Uterus (tissue), 2 donors: ENCODE measurements around the gene EEFSEC.

ENCODE experiments used
- POLR2A ChIP-seq, 2 donors: fragments of 450-650 bp; IDR thresholded peaks; one replicate each; pipeline ENCODE4 v1.6.1; 2016; ENCODE audit warnings: antibody characterized with exemption in 2 of 2, mild to moderate bottlenecking in 1 of 2, moderate library complexity in 1 of 2
- TF ChIP-seq, protein P1 (sequence below), 4 experiments: fragments of 200-600 bp in 2 of 4; fragments of 450-650 bp in 2 of 4; sonication (generic) in 2 of 4; IDR thresholded peaks; one replicate each; pipeline ENCODE4 v1.5.1; 2016 to 2019; ENCODE audit warnings: antibody characterized with exemption in 4 of 4, mild to moderate bottlenecking in 2 of 4, moderate library complexity in 1 of 4

DNA sequence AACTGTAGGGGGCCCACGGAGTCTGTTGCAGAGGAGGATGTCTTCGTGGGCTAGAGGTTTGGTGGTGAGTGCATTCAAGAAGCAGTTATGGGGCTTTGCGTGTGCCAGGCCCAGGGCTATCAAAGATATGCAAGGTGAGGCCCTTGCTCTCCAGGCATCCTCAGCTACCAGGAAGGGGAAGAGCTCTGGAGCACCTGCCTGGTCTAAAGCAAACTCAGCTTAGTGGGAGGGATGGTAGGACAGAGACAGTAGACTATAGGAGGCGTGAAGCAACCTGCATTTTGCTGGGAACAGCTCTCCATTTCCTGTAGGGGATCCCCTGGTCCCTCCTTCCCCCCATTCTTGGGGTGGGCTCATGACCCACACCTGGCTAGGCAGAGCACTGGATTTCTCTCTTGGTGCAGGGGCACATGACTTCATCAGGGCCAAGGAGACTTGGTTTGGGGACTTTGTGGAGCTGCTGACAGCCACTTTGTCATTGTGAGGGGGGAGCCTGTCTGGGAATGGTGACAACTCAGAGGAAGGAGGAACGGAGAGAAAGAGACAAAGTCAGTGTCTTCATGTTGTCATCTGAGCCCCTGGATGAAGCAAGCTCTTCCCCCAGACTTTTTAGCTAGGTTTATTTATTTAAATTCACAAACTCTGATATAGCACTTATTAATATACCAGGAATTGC, 8.6 kb upstream of the EEFSEC start:
- TF ChIP-seq, protein P1, sequence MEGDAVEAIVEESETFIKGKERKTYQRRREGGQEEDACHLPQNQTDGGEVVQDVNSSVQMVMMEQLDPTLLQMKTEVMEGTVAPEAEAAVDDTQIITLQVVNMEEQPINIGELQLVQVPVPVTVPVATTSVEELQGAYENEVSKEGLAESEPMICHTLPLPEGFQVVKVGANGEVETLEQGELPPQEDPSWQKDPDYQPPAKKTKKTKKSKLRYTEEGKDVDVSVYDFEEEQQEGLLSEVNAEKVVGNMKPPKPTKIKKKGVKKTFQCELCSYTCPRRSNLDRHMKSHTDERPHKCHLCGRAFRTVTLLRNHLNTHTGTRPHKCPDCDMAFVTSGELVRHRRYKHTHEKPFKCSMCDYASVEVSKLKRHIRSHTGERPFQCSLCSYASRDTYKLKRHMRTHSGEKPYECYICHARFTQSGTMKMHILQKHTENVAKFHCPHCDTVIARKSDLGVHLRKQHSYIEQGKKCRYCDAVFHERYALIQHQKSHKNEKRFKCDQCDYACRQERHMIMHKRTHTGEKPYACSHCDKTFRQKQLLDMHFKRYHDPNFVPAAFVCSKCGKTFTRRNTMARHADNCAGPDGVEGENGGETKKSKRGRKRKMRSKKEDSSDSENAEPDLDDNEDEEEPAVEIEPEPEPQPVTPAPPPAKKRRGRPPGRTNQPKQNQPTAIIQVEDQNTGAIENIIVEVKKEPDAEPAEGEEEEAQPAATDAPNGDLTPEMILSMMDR (IDR thresholded peaks at IDR 0.05), result no peak
- no peak for TF ChIP-seq POLR2A (IDR thresholded peaks at IDR 0.05)
